Body of pancreas (tissue), 4 donors: ENCODE data around the gene STX16.

Source experiments
- POLR2A ChIP-seq, 3 donors: fragments of 450-650 bp; IDR thresholded peaks; one replicate each; pipeline ENCODE4 v1.6.1; 2016; ENCODE audit warnings: antibody characterized with exemption in 3 of 3, mild to moderate bottlenecking in 2 of 3
- TF ChIP-seq, protein P1 (sequence below), 7 experiments: fragments of 450-650 bp in 4 of 7; fragments of 200-600 bp in 3 of 7; sonication (generic) in 3 of 7; IDR thresholded peaks; one replicate each; pipeline ENCODE4 v1.5.1; 2016 to 2019; ENCODE audit warnings: antibody characterized with exemption in 7 of 7

DNA sequence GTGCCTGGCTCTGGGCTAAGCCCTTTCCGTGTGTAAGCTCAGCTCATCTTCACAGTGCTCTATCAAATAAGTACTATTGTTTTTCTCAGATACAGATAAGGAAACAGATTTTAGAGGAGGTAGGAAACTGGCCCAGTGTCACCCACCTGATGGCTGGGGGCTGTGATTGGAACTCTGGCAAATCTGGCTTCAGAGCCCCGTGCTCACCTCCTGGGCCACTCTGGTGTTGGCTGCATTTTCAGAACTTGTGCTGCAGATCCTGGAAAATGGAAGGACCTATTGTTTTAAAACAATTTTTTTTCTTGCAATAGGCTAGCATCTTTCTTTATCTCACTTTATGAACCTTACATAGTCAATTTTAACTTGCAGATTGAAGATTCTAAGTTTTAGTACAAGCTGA is 5.7 kb downstream of the STX16 start:
- TF ChIP-seq, protein P1, sequence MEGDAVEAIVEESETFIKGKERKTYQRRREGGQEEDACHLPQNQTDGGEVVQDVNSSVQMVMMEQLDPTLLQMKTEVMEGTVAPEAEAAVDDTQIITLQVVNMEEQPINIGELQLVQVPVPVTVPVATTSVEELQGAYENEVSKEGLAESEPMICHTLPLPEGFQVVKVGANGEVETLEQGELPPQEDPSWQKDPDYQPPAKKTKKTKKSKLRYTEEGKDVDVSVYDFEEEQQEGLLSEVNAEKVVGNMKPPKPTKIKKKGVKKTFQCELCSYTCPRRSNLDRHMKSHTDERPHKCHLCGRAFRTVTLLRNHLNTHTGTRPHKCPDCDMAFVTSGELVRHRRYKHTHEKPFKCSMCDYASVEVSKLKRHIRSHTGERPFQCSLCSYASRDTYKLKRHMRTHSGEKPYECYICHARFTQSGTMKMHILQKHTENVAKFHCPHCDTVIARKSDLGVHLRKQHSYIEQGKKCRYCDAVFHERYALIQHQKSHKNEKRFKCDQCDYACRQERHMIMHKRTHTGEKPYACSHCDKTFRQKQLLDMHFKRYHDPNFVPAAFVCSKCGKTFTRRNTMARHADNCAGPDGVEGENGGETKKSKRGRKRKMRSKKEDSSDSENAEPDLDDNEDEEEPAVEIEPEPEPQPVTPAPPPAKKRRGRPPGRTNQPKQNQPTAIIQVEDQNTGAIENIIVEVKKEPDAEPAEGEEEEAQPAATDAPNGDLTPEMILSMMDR (IDR thresholded peaks at IDR 0.05): no peak
- TF ChIP-seq POLR2A (IDR thresholded peaks at IDR 0.05): no peak
